NT2/D1 (cell line): ENCODE results near the gene TUBGCP2.

Experiments
- YY1 ChIP-seq: IDR thresholded peaks from 2 replicates; pipeline ENCODE4 v1.6.1; 2011; ENCODE audit not compliant: insufficient read length, insufficient read depth
- ZNF274 ChIP-seq: IDR thresholded peaks from 2 replicates; pipeline ENCODE4 v1.6.1; 2011; ENCODE audit warnings: mild to moderate bottlenecking, low read depth, low read length

DNA sequence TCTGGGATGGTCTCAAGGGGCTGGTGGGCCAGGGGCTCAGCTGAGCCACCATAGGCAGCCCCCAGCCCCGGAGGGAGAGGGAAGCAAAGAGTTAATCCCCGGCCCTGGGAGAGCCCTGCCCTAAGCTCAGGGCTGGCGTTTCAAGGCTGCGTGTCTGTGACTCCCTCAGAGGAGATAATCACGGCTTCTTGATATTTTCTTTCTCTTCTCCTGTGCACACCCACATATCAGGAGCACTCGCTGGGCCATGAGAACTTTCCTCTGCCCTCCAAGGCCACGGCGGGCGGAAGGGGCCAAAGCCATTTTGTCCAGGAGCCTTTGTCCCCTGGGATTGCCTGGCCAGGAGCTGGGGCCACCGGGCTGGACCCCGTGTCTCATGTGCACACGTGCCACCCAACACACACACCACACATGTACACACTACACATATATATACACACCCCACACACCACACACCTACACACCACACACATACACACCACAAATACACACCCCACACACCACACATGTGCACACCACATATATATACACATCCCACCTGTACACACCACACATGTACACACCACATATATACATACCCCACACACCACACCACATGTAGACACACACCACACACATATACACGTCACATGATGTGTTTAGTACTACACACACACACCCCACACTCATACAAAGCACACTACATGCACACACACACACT, 54.1 kb downstream of the TUBGCP2 start:
- no peak for TF ChIP-seq ZNF274
- TF ChIP-seq YY1 = no peak
